Cardiac muscle cell (in vitro differentiated cells and primary cell): ENCODE results near the gene MRLN. TPM values are rescaled to one million over a fixed set of nuclear protein-coding genes. Genes with fewer than 3 reads are reported as not detected.

ENCODE experiments used
- DNase-seq, 2 donors: peaks; one replicate each; pipeline versions ENCODE4 v3.0.0 to v3.0.0-alpha.2; 2010 to 2017; ENCODE audit warnings: low read depth in 1 of 2, low spot score in 1 of 2
- H3K27ac ChIP-seq: fragments of 200-600 bp; sonication (generic); 2 replicates; pipeline ENCODE4 v1.5.1; 2016
- H3K27me3 ChIP-seq: fragments of 200-600 bp; sonication (generic); 2 replicates; pipeline ENCODE4 v1.6.0; 2016; ENCODE audit warnings: control low read depth
- H3K36me3 ChIP-seq: fragments of 200-600 bp; sonication (generic); 2 replicates; pipeline ENCODE4 v1.5.1; 2016; ENCODE audit warnings: control low read depth
- H3K4me1 ChIP-seq: fragments of 200-600 bp; sonication (generic); 2 replicates; pipeline ENCODE4 v1.8.1; 2017; ENCODE audit warnings: low read depth, mild to moderate bottlenecking, mixed run types
- H3K4me3 ChIP-seq: fragments of 200-600 bp; sonication (generic); 2 replicates; pipeline ENCODE4 v1.5.1; 2016; ENCODE audit warnings: mild to moderate bottlenecking
- H3K9me3 ChIP-seq: fragments of 200-600 bp; sonication (generic); 2 replicates; pipeline ENCODE4 v1.5.1; 2017; ENCODE audit warnings: low read depth, mild to moderate bottlenecking, control low read depth
- CTCF ChIP-seq: IDR thresholded peaks from 2 replicates; pipeline ENCODE4 v1.5.1; 2012; ENCODE audit warnings: low read depth, mild to moderate bottlenecking, low read length
- polyA plus RNA-seq: library from polyadenylated mRNA; unstranded; fragments of >200 nt; fragmentation: Nextera tagmentation; extraction: Ambion mirVana; gene quantifications from 2 replicates; pipeline ENCODE4 v1.2.1, GENCODE V29; 2016
- total RNA-seq: library from RNA; depleted of rRNA; stranded (reverse); fragments of >200 nt; gene quantifications from 2 replicates; pipeline ENCODE4 v1.2.3, GENCODE V29; 2016

The MRLN gene
- total and polyA plus RNA-seq, 2 experiments from 2014 or later = not detected

GRCh38 chr10:59704630-59705029 is 48.6 kb downstream of the MRLN start:
- no peaks in the 10 kb centered on the region for H3K4me1 ChIP-seq
- H3K4me3 ChIP-seq = no peak overlapping the region
- no peak overlapping the region for H3K27ac ChIP-seq
- H3K27me3 ChIP-seq = peaks cover 11% of the 10 kb centered on the region
- DNase-seq = peak in 1 of 2 donors; percentile 15
- no peak for TF ChIP-seq CTCF
- no peaks in the 10 kb centered on the region for H3K36me3 ChIP-seq
- H3K9me3 ChIP-seq = no peaks in the 10 kb centered on the region

DNA sequence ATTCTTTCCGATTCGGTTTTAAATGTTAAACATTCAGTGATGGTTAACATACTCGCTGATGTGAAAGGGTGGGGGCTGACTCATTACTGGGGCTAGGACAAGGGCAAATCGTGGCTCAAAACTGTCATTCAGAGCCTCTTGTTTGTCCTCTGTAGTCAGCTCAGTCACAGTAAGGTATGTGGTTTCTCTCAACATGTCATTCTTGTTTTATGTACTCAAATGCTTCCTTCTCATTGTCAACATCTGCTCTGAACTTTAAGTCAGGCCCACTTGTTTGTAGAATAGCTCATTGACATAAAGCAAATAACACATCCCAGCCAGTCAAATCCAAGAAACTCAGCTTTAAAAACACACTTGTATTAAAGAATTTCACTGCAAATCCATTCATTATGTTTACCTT is 50.9 kb downstream of the MRLN start:
- DNase-seq = no peak
- H3K4me3 ChIP-seq = no peak overlapping the region
- no peaks in the 10 kb centered on the region for H3K27me3 ChIP-seq
- no peaks in the 10 kb centered on the region for H3K9me3 ChIP-seq
- no peak overlapping the region for H3K27ac ChIP-seq
- H3K4me1 ChIP-seq = no peaks in the 10 kb centered on the region
- no peak for TF ChIP-seq CTCF
- no peaks in the 10 kb centered on the region for H3K36me3 ChIP-seq

GRCh38 chr10:59700709-59701108 is 52.5 kb downstream of the MRLN start:
- no peak for TF ChIP-seq CTCF
- no peaks in the 10 kb centered on the region for H3K27me3 ChIP-seq
- peak in 1 of 2 donors; percentile 15 for DNase-seq

DNA sequence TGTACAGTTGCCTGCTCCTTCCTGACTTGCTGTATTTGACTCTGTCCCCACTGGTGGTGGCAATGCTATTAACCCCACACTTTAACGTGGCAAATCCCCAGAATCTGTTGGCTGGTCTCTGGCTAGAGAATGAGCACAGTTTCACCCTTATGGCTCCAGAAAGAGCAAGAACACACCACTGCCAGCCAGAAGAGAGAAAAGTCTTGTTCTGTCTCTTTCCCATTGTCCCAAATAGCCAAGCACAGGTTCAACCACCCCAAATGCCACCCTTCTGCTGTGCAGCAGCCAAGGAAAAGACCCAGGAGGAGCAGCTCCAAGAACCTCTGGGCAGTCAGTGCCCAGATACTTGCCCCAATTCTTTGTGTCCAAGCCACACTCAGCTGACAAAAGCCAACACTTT is 54.9 kb downstream of the MRLN start:
- DNase-seq = no peak
- Histone ChIP-seq H3K36me3 (no peaks in the 10 kb centered on the region), H3K27ac (no peak overlapping the region), H3K27me3 (no peaks in the 10 kb centered on the region), H3K4me1 (no peaks in the 10 kb centered on the region), H3K9me3 (no peaks in the 10 kb centered on the region), H3K4me3 (no peak overlapping the region)
- TF ChIP-seq CTCF = no peak

More at GRCh38 chr10:59700709-59701108, 52.5 kb downstream of the MRLN start:
- Histone ChIP-seq H3K27ac (no peak overlapping the region), H3K36me3 (no peaks in the 10 kb centered on the region), H3K4me1 (no peaks in the 10 kb centered on the region), H3K4me3 (no peak overlapping the region), H3K9me3 (no peaks in the 10 kb centered on the region)

GRCh38 chr10:59695637-59696036 is 57.6 kb downstream of the MRLN start:
- TF ChIP-seq CTCF = no peak
- no peak overlapping the region for H3K4me3 ChIP-seq
- no peaks in the 10 kb centered on the region for H3K9me3 ChIP-seq
- no peak for DNase-seq
- no peaks in the 10 kb centered on the region for H3K4me1 ChIP-seq
- H3K36me3 ChIP-seq = no peaks in the 10 kb centered on the region
- no peaks in the 10 kb centered on the region for H3K27me3 ChIP-seq
- H3K27ac ChIP-seq = no peak overlapping the region

GRCh38 chr10:59694936-59695335 is 58.3 kb downstream of the MRLN start:
- no peak for DNase-seq
- H3K36me3 ChIP-seq = no peaks in the 10 kb centered on the region
- no peaks in the 10 kb centered on the region for H3K4me1 ChIP-seq

More at GRCh38 chr10:59694936-59695335, 58.3 kb downstream of the MRLN start:
- no peaks in the 10 kb centered on the region for H3K9me3 ChIP-seq
- no peaks in the 10 kb centered on the region for H3K27me3 ChIP-seq
- no peak overlapping the region for H3K27ac ChIP-seq
- H3K4me3 ChIP-seq = no peak overlapping the region
- no peak for TF ChIP-seq CTCF
